Pancreas (tissue), 10 donors: ENCODE data around the gene ARHGAP26. TPM values are rescaled to one million over a fixed set of nuclear protein-coding genes. Genes with fewer than 3 reads are reported as not detected.
"Not testable (repeated sequence)": the region's sequence is repeated elsewhere in the genome, so short reads cannot be mapped to it uniquely, and the experiment has no call there.

ENCODE experiments used
- ATAC-seq, 4 donors: fragments of 200-7000 bp; cut with Tn5 transposase; one replicate each; pipeline versions ENCODE4 v1.8.0 to v1.9.1; 2020; ENCODE audit warnings: mild to moderate bottlenecking in 4 of 4, moderate library complexity in 4 of 4
- DNase-seq, 6 donors: peaks; one replicate each; pipeline ENCODE4 v3.0.0-alpha.2; 2020
- FAIRE-seq: peaks from 2 replicates; lab custom pipeline; 2012; peaks lifted over from hg19 to GRCh38; lab: Jason Lieb, UNC
- H3K27ac ChIP-seq, 4 donors: fragments of 200-600 bp; sonication (generic); 1 replicate in 3 of 4; 2 replicates in 1 of 4; pipeline versions ENCODE4 v1.5.0 to v1.8.0; 2020
- H3K27me3 ChIP-seq, 4 donors: fragments of 200-600 bp; one replicate each; pipeline ENCODE4 v1.8.0; 2021
- H3K36me3 ChIP-seq, 3 donors: fragments of 200-600 bp; sonication (generic) in 1 of 3; one replicate each; pipeline versions ENCODE4 v1.5.0 to v1.8.0; 2020 to 2021
- H3K4me1 ChIP-seq, 3 donors: fragments of 200-600 bp; one replicate each; pipeline ENCODE4 v1.8.0; 2021
- H3K4me3 ChIP-seq, 4 donors: fragments of 200-600 bp; sonication (generic) in 2 of 4; one replicate each; pipeline versions ENCODE4 v1.5.0 to v1.8.0; 2020 to 2021
- H3K9me3 ChIP-seq, 4 donors: fragments of 200-600 bp; one replicate each; pipeline ENCODE4 v1.8.0; 2021
- CTCF ChIP-seq, 4 donors: fragments of 200-600 bp; sonication (generic) in 3 of 4; IDR thresholded peaks; one replicate each; pipeline versions ENCODE4 v1.5.0 to v1.8.0; 2021; ENCODE audit warnings: antibody characterized with exemption in 4 of 4
- WGBS, 2 donors: extraction: QIAGEN DNeasy Blood & Tissue Kit; methylation state at CpG; one replicate each; pipeline ENCODE4 v1.1.7; 2013; 5-methylcytosine and 5-hydroxymethylcytosine counted together
- intact Hi-C, 3 donors: fragments of 100-400 bp; cut with DNase I; formaldehyde crosslinking; loops; one replicate each; pipeline versions ENCODE4 v1.11.1 to v1.14.2; 2022
- polyA plus RNA-seq, 2 donors: library from polyadenylated mRNA; stranded (reverse); fragments of 200-250 nt; gene quantifications; one replicate each; pipeline ENCODE4 v1.2.3, GENCODE V29; 2013
- total RNA-seq, 6 donors: library from RNA; stranded (reverse); fragmentation: NEBNext Ultra II Directional in 4 of 6; extraction: Animal tissue kit (Norgen Biotek cat#: 25700) in 4 of 6; gene quantifications; one replicate each; pipeline versions ENCODE4 v1.2.1 to v1.2.4, GENCODE V29; 2021 to 2023
- donor health status: healthy with polysubstance abuse.
- donor health status: DM: no; HTN: no; CAD: no; lungs with moderate emphysema.
- donor health status: DM: no; HTN: no; CAD: no.
- donor health status: control.
- donor health status: control.
- donor health status: Bipolar disorder and iron deficiency.
- donor health status: DM: yes; HTN: yes; CAD: no.
- donor health status: DM: no; HTN: no; CAD: no.
- donor health status: DM: no; HTN: no; CAD: no.
- donor health status: DM: yes; HTN: yes; CAD: no.

The ARHGAP26 gene
- total and polyA plus RNA-seq, 8 donors: 3.0 to 28.1 (median 10.3) TPM

- H3K27ac ChIP-seq: no peak overlapping the region
- H3K27me3 ChIP-seq: no peaks in the 10 kb centered on the region
- no peaks in the 10 kb centered on the region for H3K9me3 ChIP-seq
- DNase-seq (no peak), FAIRE-seq (no peak), ATAC-seq (no peak)
- TF ChIP-seq CTCF (IDR thresholded peaks at IDR 0.05): no peak
- H3K4me3 ChIP-seq: no peak overlapping the region
- WGBS, 2 donors: 93 to 100% methylated on average over 1 of the region's 1 CpG
- intact Hi-C loops: loop anchor here in 1 of 3 donors (10.0 kb wide), 1 partner anchor 900 kb away; no protein-coding TSS in a partner anchor
- H3K4me1 ChIP-seq: peaks cover 34 to 68% (median 59%) of the 10 kb centered on the region in 3 donors
- no peaks in the 10 kb centered on the region for H3K36me3 ChIP-seq
Observed at GRCh38 chr5:142924135-142924883, 154.1 kb downstream of the ARHGAP26 start.

GRCh38 chr5:142925795-142926194 lies 155.6 kb downstream of the ARHGAP26 start:
- peak; percentile 67 to 76 (median 73) for ATAC-seq
- no peaks in the 10 kb centered on the region for H3K9me3 ChIP-seq
- WGBS, 2 donors: 3 to 7% methylated on average over 3 of the region's 3 CpGs
- H3K4me1 ChIP-seq: peaks cover 29 to 73% (median 56%) of the 10 kb centered on the region in 3 donors
- FAIRE-seq: no peak
- TF ChIP-seq CTCF (IDR thresholded peaks at IDR 0.05): no peak
- H3K36me3 ChIP-seq: no peaks in the 10 kb centered on the region
- H3K27me3 ChIP-seq: no peaks in the 10 kb centered on the region
- no peak overlapping the region for H3K4me3 ChIP-seq
- H3K27ac ChIP-seq: peak overlapping the region; percentile 68 to 86 (median 82)
- DNase-seq: peak in 3 of 6 donors; percentile 37 to 55 (median 39)
- intact Hi-C loops: loop anchor here in 1 of 3 donors (10.0 kb wide), 1 partner anchor 899 kb away; no protein-coding TSS in a partner anchor

GRCh38 chr5:142926549-142926948 lies 156.4 kb downstream of the ARHGAP26 start:
- 24 to 35% methylated on average over 4 of the region's 4 CpGs for WGBS, 2 donors
- no peaks in the 10 kb centered on the region for H3K36me3 ChIP-seq
- no peak overlapping the region for H3K4me3 ChIP-seq
- no peak for TF ChIP-seq CTCF (IDR thresholded peaks at IDR 0.05)
- peaks cover 22 to 66% (median 48%) of the 10 kb centered on the region in 3 donors for H3K4me1 ChIP-seq
- no peaks in the 10 kb centered on the region for H3K9me3 ChIP-seq
- peak in 4 of 6 donors; percentile 45 to 78 (median 74) for DNase-seq
- H3K27me3 ChIP-seq: no peaks in the 10 kb centered on the region
- peak overlapping the region; percentile 68 to 86 (median 82) for H3K27ac ChIP-seq
- no peak for FAIRE-seq
- ATAC-seq: peak; percentile 84 to 90 (median 87)
- intact Hi-C loops: loop anchor here in 1 of 3 donors (10.0 kb wide), 1 partner anchor 898 kb away; no protein-coding TSS in a partner anchor

GRCh38 chr5:142928999-142929398 lies 158.8 kb downstream of the ARHGAP26 start:
- DNase-seq, FAIRE-seq, H3K9me3 ChIP-seq, H3K27me3 ChIP-seq, H3K36me3 ChIP-seq, ATAC-seq, H3K4me3 ChIP-seq: not testable (repeated sequence)
- WGBS, 2 donors: 94 to 96% methylated on average over 11 of the region's 11 CpGs
- intact Hi-C loops: loop anchor here in 1 of 3 donors (10.0 kb wide), 1 partner anchor 896 kb away; no protein-coding TSS in a partner anchor
- peaks cover 10 to 49% (median 29%) of the 10 kb centered on the region in 3 donors for H3K4me1 ChIP-seq
- peak overlapping the region in 2 of 4 donors; percentile 14 to 22 for H3K27ac ChIP-seq

GRCh38 chr5:142929587-142929986 lies 159.4 kb downstream of the ARHGAP26 start:
- FAIRE-seq (no peak), ATAC-seq (peak in 1 of 4 donors; percentile 3), DNase-seq (no peak)
- H3K4me3 ChIP-seq: no peak overlapping the region
- intact Hi-C loops: loop anchor here in 1 of 3 donors (10.0 kb wide), 1 partner anchor 895 kb away; no protein-coding TSS in a partner anchor
- H3K4me1 ChIP-seq: peaks cover 10 to 49% (median 29%) of the 10 kb centered on the region in 3 donors
- no peaks in the 10 kb centered on the region for H3K9me3 ChIP-seq
- TF ChIP-seq CTCF (IDR thresholded peaks at IDR 0.05): no peak
- WGBS, 2 donors: 41 to 45% methylated on average over 2 of the region's 2 CpGs
- H3K27me3 ChIP-seq: no peaks in the 10 kb centered on the region
- H3K27ac ChIP-seq: peak overlapping the region in 2 of 4 donors; percentile 22 to 28
- H3K36me3 ChIP-seq: no peaks in the 10 kb centered on the region
